Activated CD8-positive, alpha-beta memory T cell treated with anti-CD3 and anti-CD28 coated beads, Interleukin-2, amount 50 U/mL, for 24 hours (primary cell): Measurements from ENCODE around the gene C1orf105.
"Not testable (repeated sequence)": the region's sequence is repeated elsewhere in the genome, so short reads cannot be mapped to it uniquely, and the experiment has no call there.

ENCODE experiments used
- DNase-seq: peaks from one replicate; pipeline ENCODE4 v3.0.0-alpha.2; 2020; ENCODE audit errors: extremely low read depth

Gene C1orf105

DNA sequence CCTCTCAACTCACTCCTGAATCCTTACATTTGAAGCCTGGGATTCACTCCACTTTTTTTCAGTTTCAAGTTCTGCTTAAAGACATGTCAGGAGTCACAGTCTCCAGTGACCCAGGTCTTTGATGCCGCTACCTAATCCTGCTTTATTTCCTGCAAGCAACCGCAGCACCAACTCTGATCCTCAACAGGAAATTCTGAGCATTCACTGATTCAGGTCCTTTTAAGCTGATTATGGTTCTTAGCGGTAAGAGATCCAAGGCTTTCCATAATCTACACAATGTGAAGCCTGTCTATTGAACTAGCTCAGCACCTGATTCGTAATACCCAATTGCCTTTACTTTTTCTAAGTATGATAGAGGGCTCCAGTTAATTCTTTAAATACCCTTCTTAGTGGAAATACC, 67.1 kb downstream of the C1orf105 start:
- no peak for DNase-seq

GRCh38 chr1:172488393-172488792, 67.9 kb downstream of the C1orf105 start:
- DNase-seq = no peak

- DNase-seq = no peak
Measured at GRCh38 chr1:172489847-172490246, 69.4 kb downstream of the C1orf105 start.

GRCh38 chr1:172492421-172492820, 71.9 kb downstream of the C1orf105 start:
- DNase-seq = no peak

DNA sequence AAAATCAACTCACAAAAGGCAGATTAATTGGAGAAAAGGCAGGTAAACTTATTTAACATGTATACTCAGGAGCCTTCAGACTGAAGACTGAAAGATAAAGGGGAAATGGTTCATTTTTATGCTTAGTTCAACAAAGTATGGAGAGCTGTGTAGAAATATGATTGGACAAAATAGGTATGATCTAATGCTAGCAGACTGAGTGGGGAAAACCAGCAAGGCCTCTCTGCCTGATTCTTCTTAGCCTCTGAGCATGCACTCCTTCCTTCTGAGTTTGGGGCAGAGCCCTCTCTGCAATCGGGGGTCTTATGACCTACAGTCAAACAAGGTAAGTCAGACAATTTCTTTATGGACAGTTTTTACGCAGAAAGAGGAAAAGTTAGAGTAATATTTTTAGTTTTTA, 73.7 kb downstream of the C1orf105 start:
- DNase-seq = no peak

- not testable (repeated sequence) for DNase-seq
Measured at GRCh38 chr1:172496127-172496526, 75.6 kb downstream of the C1orf105 start.

DNA sequence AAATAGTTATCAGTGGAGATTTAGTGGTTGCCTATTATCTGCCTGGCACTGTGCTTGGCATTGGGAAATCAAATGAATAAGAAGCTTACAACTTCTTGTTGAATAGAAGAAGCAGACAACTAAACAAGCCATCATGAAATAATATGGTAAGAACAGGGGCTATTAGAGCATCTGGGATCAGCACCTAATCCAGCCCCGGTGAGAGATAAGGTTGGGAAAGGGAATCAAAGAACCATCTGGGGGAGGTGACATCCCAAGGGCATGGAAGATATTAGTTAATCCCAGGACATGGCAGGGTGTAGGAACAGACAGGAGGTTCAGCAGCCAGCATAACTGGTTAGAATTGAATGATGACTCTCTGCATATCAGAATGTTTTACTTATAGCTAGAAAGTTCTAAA, 76.2 kb downstream of the C1orf105 start:
- DNase-seq = no peak

- DNase-seq = no peak
Measured at GRCh38 chr1:172497230-172497629, 76.7 kb downstream of the C1orf105 start.

DNA sequence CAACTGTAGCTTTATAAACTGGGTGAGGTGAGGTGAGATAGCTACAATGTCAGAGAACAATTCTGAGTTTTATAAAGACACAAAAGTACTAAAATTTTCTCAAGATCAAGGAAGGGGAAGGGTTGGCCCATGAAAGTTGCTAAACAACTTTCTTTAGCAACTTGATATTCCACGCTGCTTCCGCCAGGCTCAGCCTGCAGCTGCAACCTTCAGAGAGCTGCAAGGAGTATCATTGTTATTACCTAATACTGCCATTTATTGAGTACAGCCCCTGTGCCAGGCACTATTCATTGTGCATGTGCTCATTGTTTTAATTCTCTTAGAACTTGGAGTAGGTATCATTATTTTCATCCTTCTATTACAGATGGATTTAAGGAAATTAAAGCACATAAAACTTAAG, 78.4 kb downstream of the C1orf105 start:
- no peak for DNase-seq

DNA sequence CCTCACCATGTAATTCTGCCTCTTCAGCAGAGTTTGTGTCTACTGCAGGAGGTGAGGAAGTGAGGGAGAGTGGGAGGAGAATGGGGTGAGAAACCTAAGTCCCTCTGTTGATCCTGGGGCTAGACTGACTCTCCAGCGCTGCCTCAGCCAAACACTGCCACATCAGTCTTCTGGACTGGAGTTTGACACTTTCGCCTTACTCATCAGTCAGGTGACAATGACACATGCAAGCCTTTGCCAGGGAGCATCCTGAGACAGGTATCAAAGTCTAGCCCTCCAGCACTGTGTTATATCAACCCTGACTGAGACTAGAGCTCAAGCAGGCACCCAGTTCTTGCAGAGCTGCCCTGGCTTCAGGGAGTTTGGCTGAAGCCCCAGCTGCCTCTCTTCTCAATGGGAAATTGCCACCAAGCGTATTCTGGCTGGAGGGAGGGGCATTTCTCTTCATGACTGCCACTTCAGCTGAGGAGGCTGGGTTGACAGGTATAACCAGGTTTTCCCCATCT, 79.2 kb downstream of the C1orf105 start:
- DNase-seq = no peak

DNA sequence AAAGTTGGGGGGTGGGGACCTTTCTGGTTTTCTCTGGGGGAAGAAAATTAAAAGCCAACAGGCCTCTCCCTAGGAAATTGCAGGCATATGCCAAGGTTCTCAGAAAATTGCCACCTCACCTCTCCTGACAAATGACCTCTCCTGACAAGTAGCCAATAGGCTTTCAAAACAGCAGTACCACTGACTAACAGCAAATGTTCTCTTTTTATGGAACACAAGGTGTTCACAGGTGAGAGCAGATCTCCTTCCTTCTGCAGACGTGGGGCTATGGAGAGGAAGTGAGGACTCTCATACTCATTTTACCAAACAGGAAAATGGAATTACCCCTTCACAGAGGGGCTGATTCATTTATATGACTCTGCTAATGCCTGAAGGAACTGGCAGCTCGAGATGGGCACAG, 79.7 kb downstream of the C1orf105 start:
- no peak for DNase-seq

- no peak for DNase-seq
Measured at GRCh38 chr1:172507741-172508140, 87.3 kb downstream of the C1orf105 start.

- no peak for DNase-seq
Measured at GRCh38 chr1:172510479-172510878, 90.0 kb downstream of the C1orf105 start.

- DNase-seq = no peak
Measured at GRCh38 chr1:172512591-172512990, 92.1 kb downstream of the C1orf105 start.

- DNase-seq = no peak
Measured at GRCh38 chr1:172513479-172513878, 93.0 kb downstream of the C1orf105 start.

GRCh38 chr1:172514108-172514507, 93.6 kb downstream of the C1orf105 start:
- no peak for DNase-seq

DNA sequence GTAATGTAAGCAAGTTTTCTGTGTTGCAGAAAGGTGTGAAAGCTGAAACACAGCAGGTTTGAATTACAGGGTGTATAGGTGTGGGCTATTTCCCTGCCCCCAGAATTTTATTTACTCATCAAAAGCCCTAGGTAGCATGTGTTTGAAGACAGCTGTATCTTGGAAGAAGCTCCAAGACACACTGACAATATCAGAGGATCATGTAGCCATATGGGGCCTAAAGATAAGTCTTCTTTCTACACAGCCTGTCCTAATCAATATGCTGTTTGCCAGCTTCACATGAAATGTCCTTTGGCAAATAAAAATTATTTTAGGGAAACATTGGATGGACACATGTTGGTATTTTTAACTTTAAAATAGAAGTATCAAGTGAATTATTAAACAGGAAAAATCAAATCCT, 95.0 kb downstream of the C1orf105 start:
- DNase-seq = no peak

- DNase-seq = no peak
Measured at GRCh38 chr1:172515927-172516326, 95.4 kb downstream of the C1orf105 start.

- no peak for DNase-seq
Measured at GRCh38 chr1:172517081-172517480, 96.6 kb downstream of the C1orf105 start.

DNA sequence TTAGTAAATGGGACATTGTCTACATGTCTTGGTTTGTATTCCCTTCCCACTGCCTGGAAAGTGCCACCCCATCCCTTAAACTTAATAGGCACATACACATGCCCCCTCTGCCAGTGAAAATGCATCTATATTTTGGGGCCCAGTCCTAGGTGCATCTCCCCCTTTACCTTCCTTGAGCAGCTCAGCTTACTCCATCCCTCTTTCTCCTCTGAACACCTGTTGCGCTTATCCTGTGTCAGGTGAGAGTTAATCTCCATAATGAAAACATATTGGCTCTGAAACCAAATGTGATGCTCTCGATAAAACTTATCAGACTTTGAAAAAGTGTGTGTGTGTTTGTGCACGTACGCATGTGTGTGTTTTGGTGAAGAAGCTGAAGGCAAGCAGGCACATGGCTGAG, 97.1 kb downstream of the C1orf105 start:
- no peak for DNase-seq
